ENCODE data around the gene PCYT2. TPM values are rescaled to one million over a fixed set of nuclear protein-coding genes. Genes with fewer than 3 reads are reported as not detected.

Gene PCYT2
- total and polyA plus RNA-seq, 9 of the 15 experiments (the other 6 are each of a cell fraction or from before 2014, with no cell fraction given): 0.92 to 134 (median 82.5) TPM

- TF ChIP-seq ZNF318 (IDR thresholded peaks at IDR 0.05; ENCODE audit: borderline replicate concordance in 1 of 2, low read depth in 1 of 2): peak in 1 of 2 experiments; percentile 62; a peak in 1 of 4 replicates
- peak in 1 of 2 experiments; percentile 65; a peak in 1 of 4 replicates for TF ChIP-seq SIN3A (IDR thresholded peaks at IDR 0.05; ENCODE audit: borderline replicate concordance in 2 of 2, control insufficient read depth in 1 of 2, low read depth in 2 of 2, low read length in 2 of 2)
- TF ChIP-seq TRIM24 (IDR thresholded peaks at IDR 0.05): peak; percentile 27 to 76; a peak in 2 of 4 replicates
- peak; percentile 82 for TF ChIP-seq TAF9B (IDR thresholded peaks at IDR 0.05; ENCODE audit: partially characterized antibody)
- peak; percentile 71 for TF ChIP-seq E2F8 (IDR thresholded peaks at IDR 0.05; ENCODE audit: low read depth, partially characterized antibody)
- TF ChIP-seq RFX7 (CRISPR knock-in tag; IDR thresholded peaks at IDR 0.05): no peak
- TF ChIP-seq CREB1 (IDR thresholded peaks at IDR 0.05): no peak
- 0 out of 2 replicates have a peak, but pooled peaks have one; percentile 15 for TF ChIP-seq CREB1 (CRISPR knock-in tag; IDR thresholded peaks at IDR 0.05)
- no peak for TF ChIP-seq PTTG1 (tag; IDR thresholded peaks at IDR 0.05; ENCODE audit: low read depth)
- TF ChIP-seq THAP7 (CRISPR knock-in tag; IDR thresholded peaks at IDR 0.05): no peak
- TF ChIP-seq IFI16 (CRISPR knock-in tag; IDR thresholded peaks at IDR 0.05): no peak
- TF ChIP-seq EP300 (IDR thresholded peaks at IDR 0.05; ENCODE audit: low read length): peak; percentile 73
- TF ChIP-seq PRMT5 (CRISPR knock-in tag; IDR thresholded peaks at IDR 0.05): no peak
Observed at GRCh38 chr17:81923302-81924260, 12.4 kb upstream of the PCYT2 start (continued).
